Astrocyte (in vitro differentiated cells and primary cell): ENCODE results near the gene OR7A10.

ENCODE experiments used
- CTCF ChIP-seq: IDR thresholded peaks from 2 replicates; pipeline ENCODE4 v1.5.1; 2011; ENCODE audit warnings: low read depth, mild to moderate bottlenecking, inconsistent platforms, low read length, moderate library complexity; ENCODE audit not compliant: insufficient read depth
- EZH2 ChIP-seq: IDR thresholded peaks from 2 replicates; pipeline ENCODE4 v1.6.1; 2012; ENCODE audit warnings: mild to moderate bottlenecking, low read length, inconsistent platforms; ENCODE audit not compliant: insufficient read depth

- no peak for TF ChIP-seq CTCF
- TF ChIP-seq EZH2, result no peak
Observed at GRCh38 chr19:14796021-14796420, 52.7 kb downstream of the OR7A10 start.
